Endothelial cell of umbilical vein (primary cell): Measurements from ENCODE around the gene DNAH1. TPM values are rescaled to one million over a fixed set of nuclear protein-coding genes. Genes with fewer than 3 reads are reported as not detected.

Experiments
- BruUV-seq: library from RNA; stranded (reverse); fragments of 400-500 nt; replicated peaks from 2 replicates; lab custom pipeline; 2021; lab: Mats Ljungman, UMichigan
- CTCF ChIA-PET: fragments of 300-600, 350-600 bp; sonication (Branson Sonifier 250); formaldehyde crosslinking; loops from one replicate; lab custom pipeline; 2021; ENCODE audit warnings: antibody characterized with exemption, inconsistent platforms; lab: Charles Lee
- POLR2A ChIA-PET: fragments of 300-600, 350-600 bp; sonication (Branson Sonifier 250); formaldehyde crosslinking; loops from one replicate; lab custom pipeline; 2021; ENCODE audit warnings: antibody characterized with exemption, inconsistent platforms; lab: Charles Lee
- DNase-seq: peaks from one replicate; pipeline ENCODE4 v3.0.0-alpha.2; 2011; ENCODE audit warnings: low read depth, low spot score
- FAIRE-seq: peaks from 2 replicates; lab custom pipeline; 2011; peaks lifted over from hg19 to GRCh38; lab: Jason Lieb, UNC
- H2AFZ ChIP-seq: 2 replicates; pipeline ENCODE4 v1.6.0; 2012; ENCODE audit warnings: low read depth, low read length, control low read depth, inconsistent platforms
- H3K27ac ChIP-seq: 2 replicates; pipeline ENCODE4 v1.5.1; 2011; ENCODE audit warnings: low read depth, mild to moderate bottlenecking, control low read depth, low read length, moderate library complexity; ENCODE audit not compliant: insufficient read depth
- H3K27me3 ChIP-seq, 2 experiments: 2 replicates each; pipeline versions ENCODE4 v1.6.0 to v1.6.1; 2011; ENCODE audit warnings: low read length in 2 of 2, mixed read lengths in 1 of 2; ENCODE audit not compliant: control insufficient read depth in 2 of 2, insufficient read depth in 2 of 2
- H3K36me3 ChIP-seq, 2 experiments: 2 replicates in 1 of 2; 3 replicates in 1 of 2; pipeline ENCODE4 v1.5.1; 2011; ENCODE audit warnings: low read length in 2 of 2, mild to moderate bottlenecking in 1 of 2, moderate library complexity in 1 of 2; ENCODE audit not compliant: control insufficient read depth in 2 of 2, insufficient read depth in 2 of 2; ENCODE audit errors: extremely low read depth in 1 of 2
- H3K4me1 ChIP-seq: 3 replicates; pipeline ENCODE4 v1.5.1; 2011; ENCODE audit warnings: mild to moderate bottlenecking, low read length; ENCODE audit not compliant: control insufficient read depth, insufficient read depth; ENCODE audit errors: extremely low read depth
- H3K4me2 ChIP-seq: 2 replicates; pipeline ENCODE4 v1.6.1; 2011; ENCODE audit warnings: low read length, control low read depth, mixed read lengths; ENCODE audit not compliant: insufficient read depth
- H3K4me3 ChIP-seq, 3 experiments: fragments of 200-600 bp in 1 of 3; sonication (generic), shearing (Covaris generic) in 1 of 3; replicated peaks in 1 of 3; 2 replicates each; pipeline ENCODE4 v1.5.1; 2011 to 2016; ENCODE audit warnings: control low read depth in 3 of 3, low read length in 3 of 3, mild to moderate bottlenecking in 2 of 3, inconsistent platforms in 1 of 3, low read depth in 1 of 3, moderate library complexity in 1 of 3; ENCODE audit not compliant: insufficient read depth in 1 of 3
- H3K79me2 ChIP-seq: 2 replicates; pipeline ENCODE4 v1.6.0; 2012; ENCODE audit warnings: low read length, inconsistent platforms; ENCODE audit not compliant: control insufficient read depth, insufficient read depth
- H3K9ac ChIP-seq: replicated peaks from 2 replicates; pipeline ENCODE3; 2011; ENCODE audit warnings: low read length, control low read depth; ENCODE audit not compliant: insufficient read depth; ENCODE audit errors: extremely low read depth
- H3K9me1 ChIP-seq: replicated peaks from 3 replicates; pipeline ENCODE4 v1.6.0; 2011; ENCODE audit warnings: mild to moderate bottlenecking, low read length; ENCODE audit not compliant: control insufficient read depth, insufficient read depth; ENCODE audit errors: extremely low read depth
- H3K9me3 ChIP-seq: replicated peaks from 2 replicates; pipeline ENCODE4 v1.5.1; 2012; ENCODE audit warnings: low read length, inconsistent platforms; ENCODE audit not compliant: control insufficient read depth, insufficient read depth
- H4K20me1 ChIP-seq: replicated peaks from 2 replicates; pipeline ENCODE3; 2011; ENCODE audit warnings: mild to moderate bottlenecking, low read length; ENCODE audit not compliant: control insufficient read depth, insufficient read depth; ENCODE audit errors: extremely low read depth
- CTCF ChIP-seq, 2 donors: IDR thresholded peaks; 1 replicate in 1 of 2; 2 replicates in 1 of 2; pipeline ENCODE4 v1.5.1; 2011; ENCODE audit warnings: low read length in 2 of 2, mild to moderate bottlenecking in 2 of 2, moderate library complexity in 2 of 2, control low read depth in 1 of 2, inconsistent platforms in 1 of 2, low read depth in 1 of 2; ENCODE audit not compliant: insufficient read depth in 1 of 2; ENCODE audit errors: extremely low read depth in 1 of 2
- EZH2 ChIP-seq: IDR thresholded peaks from 2 replicates; pipeline ENCODE4 v1.6.1; 2012; ENCODE audit warnings: borderline replicate concordance, low read depth, mild to moderate bottlenecking, moderate library complexity, low read length, inconsistent platforms; ENCODE audit not compliant: severe bottlenecking
- FOS ChIP-seq: IDR thresholded peaks from 2 replicates; pipeline ENCODE4 v1.6.1; 2011; ENCODE audit warnings: mild to moderate bottlenecking, low read length, moderate library complexity, borderline replicate concordance; ENCODE audit not compliant: insufficient read depth
- GATA2 ChIP-seq: IDR thresholded peaks from 2 replicates; pipeline ENCODE4 v1.7.0; 2011; ENCODE audit warnings: low read depth, mild to moderate bottlenecking, moderate library complexity, mixed read lengths, low read length; ENCODE audit not compliant: insufficient read length, insufficient read depth
- JUN ChIP-seq: IDR thresholded peaks from 2 replicates; pipeline ENCODE4 v1.6.1; 2011; ENCODE audit warnings: borderline replicate concordance, low read depth; ENCODE audit not compliant: insufficient read length, insufficient read depth
- MAX ChIP-seq: IDR thresholded peaks from 2 replicates; pipeline ENCODE4 v1.6.1; 2011; ENCODE audit not compliant: insufficient read depth, insufficient read length
- MYC ChIP-seq: IDR thresholded peaks from one replicate; pipeline ENCODE4 v1.6.1; 2011; ENCODE audit warnings: mild to moderate bottlenecking, low read depth, low read length
- POLR2A ChIP-seq: IDR thresholded peaks from 2 replicates; pipeline ENCODE4 v1.6.1; 2012; ENCODE audit warnings: low read depth, mild to moderate bottlenecking, control low read depth, low read length
- POLR2AphosphoS5 ChIP-seq: IDR thresholded peaks from 2 replicates; pipeline ENCODE4 v1.6.1; 2012; ENCODE audit warnings: low read depth, mild to moderate bottlenecking, control low read depth, low read length, moderate library complexity; ENCODE audit not compliant: insufficient read depth
- dilution Hi-C: fragments of 300-500 bp; cut with MboI; formaldehyde crosslinking; loops from one replicate; pipeline ENCODE4 v1.15.0; 2019; ENCODE audit warnings: low sequenced_read_pairs; ENCODE audit not compliant: extremely low pct_ligation_motif_present
- intact Hi-C: fragments of 100-400 bp; cut with micrococcal nuclease; formaldehyde crosslinking; loops from one replicate; pipeline ENCODE4 v1.10.0; 2022
- polyA plus RNA-seq, 4 experiments: library from polyadenylated mRNA; depleted of rRNA in 3 of 4; stranded (reverse) in 3 of 4; unstranded in 1 of 4; fragments of >200 nt; gene quantifications; 2 replicates each; pipeline versions ENCODE4 v1.2.1 to v1.2.3, GENCODE V29; 2011 to 2012; ENCODE audit warnings: missing spikeins in 1 of 4
- total RNA-seq: library from RNA; stranded (reverse); gene quantifications from 2 replicates; pipeline ENCODE4 v1.2.3, GENCODE V29; 2021

Gene DNAH1
- total and polyA plus RNA-seq, 2 donors (not counting 3 experiments of a cell fraction or from before 2014, with no cell fraction given) = 5.8 to 6.0 TPM

GRCh38 chr3:52381623-52382022 lies 65.5 kb downstream of the DNAH1 start:
- H3K27ac ChIP-seq = no peak overlapping the region
- no peak for DNase-seq
- H2AFZ ChIP-seq = no peak overlapping the region
- intact Hi-C loops (no loop called here), dilution Hi-C loops (no loop called here)
- no peaks in the 10 kb centered on the region for H3K27me3 ChIP-seq
- H3K36me3 ChIP-seq = no peaks in the 10 kb centered on the region
- POLR2A ChIA-PET = no interaction called here
- no peaks in the 10 kb centered on the region for H3K79me2 ChIP-seq
- TF ChIP-seq EZH2 = no peak
- TF ChIP-seq GATA2 = no peak
- no peak for TF ChIP-seq MYC
- TF ChIP-seq POLR2AphosphoS5 = no peak
- no peak for TF ChIP-seq FOS
- no peak for TF ChIP-seq MAX
- no peak for TF ChIP-seq JUN
- no peak for TF ChIP-seq CTCF (IDR thresholded peaks at IDR 0.05; ENCODE audit: extremely low read depth in 1 of 2, insufficient read depth in 1 of 2, low read depth in 1 of 2, low read length in 2 of 2)
- TF ChIP-seq POLR2A = no peak
- no TSS peak for BruUV-seq
- H3K9ac ChIP-seq = no peak overlapping the region
- H3K9me3 ChIP-seq = no peaks in the 10 kb centered on the region
- no peaks in the 10 kb centered on the region for H3K9me1 ChIP-seq
- no peak overlapping the region for H3K4me2 ChIP-seq
- H4K20me1 ChIP-seq = no peaks in the 10 kb centered on the region
- H3K4me1 ChIP-seq = no peaks in the 10 kb centered on the region
- FAIRE-seq = no peak
- CTCF ChIA-PET = interaction anchor here (1.5 kb wide), 1 partner anchor 145 kb away, joined by 3 read pairs; no protein-coding TSS in a partner anchor
- no peak overlapping the region for H3K4me3 ChIP-seq
